GM08714 (cell line): ENCODE results near the gene LRP8.
"Not testable (repeated sequence)": the region's sequence is repeated elsewhere in the genome, so short reads cannot be mapped to it uniquely, and the experiment has no call there.

Experiments
- H3K4me3 ChIP-seq: fragments of 200-500 bp; sonication (Bioruptor generic); 2 replicates; pipeline ENCODE4 v1.5.1; 2014; ENCODE audit warnings: mild to moderate bottlenecking, low read length, inconsistent platforms
- ZNF274 ChIP-seq: IDR thresholded peaks from 2 replicates; pipeline ENCODE4 v1.6.1; 2012; ENCODE audit warnings: mild to moderate bottlenecking, low read depth, low read length

LRP8 gene

DNA sequence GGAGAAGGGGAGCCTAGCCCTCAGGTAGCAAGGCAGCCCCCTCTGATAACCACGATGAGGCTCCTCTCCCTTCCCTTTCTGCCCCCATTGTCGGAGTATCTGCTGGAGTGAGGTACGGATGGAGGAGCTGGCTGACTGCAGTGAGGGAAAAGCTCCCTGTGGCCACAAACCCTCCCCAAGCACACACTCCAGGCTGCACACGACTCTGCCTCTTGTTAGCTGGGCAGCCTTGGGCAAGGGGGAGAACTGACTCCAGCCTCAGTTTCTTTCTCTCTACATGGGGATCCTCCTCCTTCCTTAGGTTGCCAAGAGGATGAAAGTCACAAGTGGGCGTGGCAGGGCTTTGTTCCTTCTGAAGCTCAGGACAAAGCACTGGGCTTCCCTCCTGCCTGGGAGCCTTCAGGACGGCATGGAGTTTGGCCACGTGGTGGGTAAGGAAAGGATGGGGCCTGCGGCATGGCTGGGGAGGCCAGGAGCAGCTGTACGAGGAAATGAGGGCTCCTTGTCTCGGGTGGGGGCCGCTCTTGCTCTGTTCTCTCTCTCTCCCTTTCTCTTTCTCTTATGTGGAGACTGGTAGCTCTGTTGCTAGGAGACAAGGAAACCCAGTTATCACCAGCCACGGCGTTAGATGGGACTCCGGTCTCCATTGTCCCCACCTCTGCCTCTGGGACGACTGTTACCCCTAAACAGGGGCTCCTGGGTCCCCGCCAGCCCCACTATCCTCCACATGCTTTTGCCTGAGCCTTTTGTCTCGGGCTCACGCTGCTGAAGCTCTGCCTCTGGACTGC, 39.7 kb downstream of the LRP8 start:
- H3K4me3 ChIP-seq = no peak overlapping the region
- TF ChIP-seq ZNF274 = no peak

- TF ChIP-seq ZNF274 = no peak
- H3K4me3 ChIP-seq = no peak overlapping the region
Measured at GRCh38 chr1:53286955-53287354, 40.9 kb downstream of the LRP8 start.

GRCh38 chr1:53285969-53286760, 41.7 kb downstream of the LRP8 start:
- no peak overlapping the region for H3K4me3 ChIP-seq
- no peak for TF ChIP-seq ZNF274

DNA sequence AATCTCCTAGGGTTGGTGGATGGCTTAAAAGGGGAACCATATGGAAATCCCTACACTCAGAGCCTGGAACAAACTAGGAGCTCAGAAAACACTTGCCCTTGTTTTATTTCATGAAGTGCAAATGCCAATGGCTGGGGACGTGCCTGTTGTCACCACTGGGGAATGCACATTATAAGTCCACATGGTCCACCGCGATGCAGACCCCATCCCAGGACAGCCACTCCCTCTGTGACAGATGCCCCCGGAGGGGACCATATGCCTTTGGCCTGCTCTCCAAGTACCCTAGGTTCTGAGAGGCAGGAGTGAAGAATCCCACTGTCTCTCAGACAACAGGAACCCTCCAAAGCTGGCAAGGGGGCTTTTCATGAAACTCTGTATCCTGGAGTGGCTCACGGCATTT, 42.3 kb downstream of the LRP8 start:
- H3K4me3 ChIP-seq = no peak overlapping the region
- TF ChIP-seq ZNF274 = no peak

GRCh38 chr1:53284224-53285020, 43.4 kb downstream of the LRP8 start:
- no peak for TF ChIP-seq ZNF274
- no peak overlapping the region for H3K4me3 ChIP-seq

GRCh38 chr1:53283156-53283555, 44.7 kb downstream of the LRP8 start:
- H3K4me3 ChIP-seq = not testable (repeated sequence)

DNA sequence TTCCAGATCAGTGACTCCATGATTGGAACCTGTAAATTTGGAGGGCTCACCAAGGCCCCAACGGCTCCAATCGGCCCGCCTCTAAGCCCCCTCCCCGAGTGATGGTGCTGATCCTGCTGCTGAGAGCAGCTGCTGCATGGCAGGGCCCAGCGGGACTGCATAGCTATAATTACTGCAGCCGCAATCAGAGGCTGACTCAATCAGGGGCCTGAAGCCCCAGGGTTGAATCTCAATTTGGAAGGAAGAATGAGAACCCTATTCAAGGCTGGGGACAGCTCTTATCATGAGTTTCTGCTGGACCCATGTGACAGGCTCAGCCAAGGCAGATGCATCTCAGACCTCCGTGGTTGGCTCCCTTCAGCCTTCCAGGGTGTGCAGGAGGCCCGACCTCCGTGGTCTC, 46.7 kb downstream of the LRP8 start:
- no peak for TF ChIP-seq ZNF274
- no peak overlapping the region for H3K4me3 ChIP-seq

DNA sequence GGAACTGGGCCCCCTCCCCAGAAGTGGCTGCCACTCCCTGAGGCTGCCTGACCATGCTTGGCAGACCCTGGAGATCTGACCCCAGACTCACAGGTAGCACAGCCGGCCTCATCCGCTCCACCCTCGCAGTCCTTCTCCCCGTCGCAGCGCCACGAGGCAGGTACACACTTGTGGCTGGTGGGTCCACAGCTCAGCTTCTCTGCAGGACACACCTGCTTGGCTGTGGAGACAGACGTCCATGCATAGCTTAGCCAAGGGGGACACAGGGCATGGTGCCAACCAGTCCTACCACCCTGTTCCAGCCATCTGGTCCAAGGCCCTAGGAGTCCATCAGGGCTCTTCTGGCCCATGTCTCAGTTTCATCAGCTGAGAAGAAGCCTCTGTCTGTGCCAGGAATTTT, 47.4 kb downstream of the LRP8 start:
- TF ChIP-seq ZNF274 = no peak
- H3K4me3 ChIP-seq = no peak overlapping the region

DNA sequence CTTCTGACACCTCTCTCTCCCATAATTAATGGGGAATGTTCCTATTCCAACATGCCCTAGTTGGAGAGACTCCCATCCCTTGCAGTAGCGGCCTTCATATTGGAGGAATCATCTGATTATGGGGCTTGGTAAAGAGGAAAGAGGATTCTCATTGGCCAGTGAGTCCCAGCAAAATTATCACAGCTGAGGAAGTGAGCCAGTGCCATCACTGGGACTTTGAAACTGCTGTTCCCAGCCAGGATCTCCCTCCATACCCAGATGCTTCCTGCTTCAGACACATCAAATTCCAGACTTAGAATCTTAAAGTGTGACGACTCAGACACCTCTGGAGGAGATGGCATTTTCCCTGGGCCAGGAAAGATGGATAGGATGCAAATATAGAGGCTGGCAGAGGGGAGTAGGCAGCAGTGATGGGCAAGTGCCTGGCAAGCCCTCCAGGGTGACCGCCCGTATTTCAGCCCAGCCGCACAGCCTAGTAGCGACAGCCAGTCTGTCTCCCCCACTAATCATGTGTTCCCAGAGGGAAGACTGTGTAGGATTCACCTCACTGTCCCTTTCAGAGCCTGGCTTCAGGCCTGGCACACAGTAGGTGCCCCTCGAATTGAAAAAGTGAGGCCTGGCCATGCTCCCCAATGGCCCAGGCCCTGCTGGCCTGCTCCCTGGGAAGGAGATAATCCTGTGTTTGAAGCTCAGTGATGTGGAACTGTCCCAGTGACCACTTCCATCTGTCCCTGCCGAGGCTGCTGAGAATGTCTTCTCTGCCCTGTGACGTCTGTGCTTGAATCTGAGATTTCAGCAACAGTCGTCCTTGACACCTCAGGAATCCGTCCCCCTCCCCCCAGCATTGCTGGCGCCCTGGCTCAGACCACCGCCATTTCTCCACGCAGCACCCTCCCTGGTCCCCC, 48.3 kb downstream of the LRP8 start:
- TF ChIP-seq ZNF274 = no peak
- H3K4me3 ChIP-seq = no peak overlapping the region

- no peak for TF ChIP-seq ZNF274
Measured at GRCh38 chr1:53278298-53278725, 49.6 kb downstream of the LRP8 start.

GRCh38 chr1:53277326-53277725, 50.5 kb downstream of the LRP8 start:
- TF ChIP-seq ZNF274 = no peak

More at GRCh38 chr1:53278298-53278725, 49.6 kb downstream of the LRP8 start:
- no peak overlapping the region for H3K4me3 ChIP-seq

DNA sequence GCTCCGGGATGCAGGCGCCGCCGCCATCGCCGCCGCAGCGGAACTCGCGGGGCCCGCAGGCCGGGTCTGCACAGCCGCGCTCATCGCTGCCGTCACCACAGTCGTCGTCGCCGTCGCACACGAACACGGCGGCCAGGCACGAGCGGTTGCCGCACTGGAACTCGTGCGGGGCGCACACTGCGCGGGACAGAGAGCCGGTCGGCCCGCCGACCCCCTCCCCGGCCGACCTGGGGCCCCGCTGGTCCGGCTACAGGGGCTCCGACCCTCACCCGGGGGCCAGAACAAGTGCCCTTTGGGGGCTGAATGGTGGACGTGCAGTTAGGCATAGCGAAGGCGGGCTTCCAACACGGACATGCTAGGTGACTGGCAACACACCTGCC, 51.0 kb downstream of the LRP8 start:
- TF ChIP-seq ZNF274 = no peak
- no peak overlapping the region for H3K4me3 ChIP-seq

More at GRCh38 chr1:53277326-53277725, 50.5 kb downstream of the LRP8 start:
- H3K4me3 ChIP-seq = no peak overlapping the region

DNA sequence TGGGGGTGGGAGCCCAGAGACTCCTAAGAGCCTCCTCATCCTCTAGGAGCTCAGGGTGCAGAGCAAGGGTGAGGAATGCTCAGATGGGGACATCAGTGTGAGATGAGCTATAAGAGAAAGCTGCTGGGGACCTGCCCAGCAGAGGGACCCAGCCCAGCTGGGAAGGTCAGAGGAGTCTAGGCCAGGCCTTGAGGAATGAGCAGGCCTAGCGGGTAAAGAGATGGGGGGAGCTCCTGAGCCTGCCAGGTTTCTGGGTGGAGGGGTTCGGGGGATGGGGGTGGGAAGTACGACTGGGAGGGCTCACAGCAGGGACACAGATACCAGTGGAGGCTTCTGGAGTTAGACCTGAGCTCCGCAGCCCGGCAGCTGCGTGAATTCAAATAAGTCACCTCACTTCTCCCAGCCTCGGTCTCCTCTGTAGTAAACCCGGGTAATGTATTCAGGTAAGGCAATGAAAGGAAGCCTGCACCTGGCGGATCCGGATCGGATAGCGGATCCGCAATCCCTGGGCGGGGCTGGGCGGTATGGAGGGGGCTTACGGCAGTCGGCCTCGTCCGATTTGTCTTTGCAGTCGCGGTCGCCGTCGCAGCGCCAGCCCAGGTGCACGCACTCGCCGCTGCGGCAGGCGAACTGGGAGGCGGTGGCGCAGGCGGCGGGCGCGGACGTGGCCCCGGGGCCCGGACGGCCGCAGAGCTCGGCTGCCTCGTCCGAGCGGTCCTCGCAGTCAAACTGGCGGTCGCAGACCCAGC, 51.5 kb downstream of the LRP8 start:
- no peak for TF ChIP-seq ZNF274
- no peak overlapping the region for H3K4me3 ChIP-seq
